GM18526 (cell line): ENCODE data around the gene KRTAP3-3.

ENCODE experiments used
- POLR2A ChIP-seq: IDR thresholded peaks from 3 replicates; pipeline ENCODE4 v1.6.1; 2011; ENCODE audit not compliant: insufficient read length; ENCODE audit errors: extremely low read depth

Gene KRTAP3-3

DNA sequence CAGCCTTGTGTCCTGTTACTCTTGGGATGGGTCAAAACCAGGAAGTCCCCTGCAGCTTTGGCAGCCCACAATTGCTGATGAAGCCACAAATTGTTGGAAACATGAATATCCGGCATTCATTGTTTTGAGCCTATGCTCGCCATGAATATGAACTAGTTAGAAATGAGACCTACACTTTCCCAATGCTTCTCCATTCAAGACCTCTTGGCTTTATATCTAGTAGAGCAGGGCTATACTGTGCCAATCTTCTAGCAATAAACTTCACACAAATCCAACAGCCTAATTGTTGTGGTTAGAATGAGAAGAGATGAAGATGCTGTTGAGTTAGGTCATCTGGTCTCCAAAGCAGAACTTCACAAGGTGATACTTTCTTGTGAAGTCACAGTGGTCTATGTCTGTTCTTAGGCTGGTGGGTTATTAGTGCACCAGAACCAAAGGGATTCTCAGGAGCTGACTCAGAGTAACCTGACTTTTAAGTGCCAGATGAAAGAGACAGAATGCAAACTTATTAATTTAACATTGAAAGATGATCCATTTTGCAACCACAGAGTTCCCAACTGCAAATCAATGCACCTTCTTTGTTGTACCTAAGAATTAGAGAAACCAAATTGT lies 42.8 kb downstream of the KRTAP3-3 start:
- no peak for TF ChIP-seq POLR2A

DNA sequence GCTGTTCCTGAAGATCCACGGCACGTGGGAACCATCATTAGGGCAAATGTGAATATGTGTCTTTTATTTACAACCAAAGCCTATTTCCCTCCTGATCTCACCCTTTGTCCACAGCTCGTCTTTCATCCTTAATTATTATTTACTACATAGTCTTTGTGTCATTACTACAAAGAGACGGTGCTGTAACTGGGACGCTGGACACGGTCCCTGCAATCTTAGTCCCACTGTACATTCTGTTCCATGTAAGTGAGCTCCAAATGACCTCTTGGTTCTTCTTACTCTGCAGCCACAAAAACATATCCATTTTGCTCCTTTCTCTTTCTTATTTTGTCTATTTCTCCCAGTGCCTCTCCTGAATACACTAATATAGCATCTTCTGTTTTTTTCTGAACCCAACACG lies 43.8 kb downstream of the KRTAP3-3 start:
- no peak for TF ChIP-seq POLR2A

GRCh38 chr17:40949418-40949817 lies 44.5 kb downstream of the KRTAP3-3 start:
- TF ChIP-seq POLR2A: no peak

GRCh38 chr17:40947929-40948328 lies 46.0 kb downstream of the KRTAP3-3 start:
- no peak for TF ChIP-seq POLR2A

- TF ChIP-seq POLR2A: no peak
Measured at GRCh38 chr17:40945414-40945813, 48.5 kb downstream of the KRTAP3-3 start.

DNA sequence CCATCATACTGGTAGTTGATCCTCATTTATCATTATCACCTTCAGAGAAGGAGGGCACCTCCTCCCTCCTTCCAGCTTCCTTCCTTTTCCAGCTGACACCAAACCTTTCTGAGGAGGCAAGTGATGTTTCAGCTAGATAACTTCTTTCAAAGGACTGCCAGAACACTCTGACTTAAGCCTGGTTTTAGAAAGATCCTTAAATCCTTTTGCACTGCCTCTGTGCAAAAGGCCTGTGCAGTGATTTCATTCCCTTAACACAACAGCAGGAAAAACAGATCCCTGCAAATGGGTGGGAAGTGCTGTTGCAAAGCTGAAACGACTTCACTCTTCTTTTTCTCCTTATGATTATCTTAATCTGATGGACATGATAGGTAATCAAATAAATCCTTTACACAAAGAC lies 49.4 kb downstream of the KRTAP3-3 start:
- TF ChIP-seq POLR2A: no peak
